GM18505 (cell line): ENCODE data around the gene RTL9.
"Not testable (repeated sequence)": the region's sequence is repeated elsewhere in the genome, so short reads cannot be mapped to it uniquely, and the experiment has no call there.

Experiments used
- ATAC-seq: cut with Tn5 transposase; IDR thresholded peaks from one replicate; pipeline ENCODE4 v1.9.1; 2021; ENCODE audit not compliant: unreplicated experiment
- POLR2A ChIP-seq: IDR thresholded peaks from 4 replicates; pipeline ENCODE4 v1.6.1; 2011; ENCODE audit warnings: borderline replicate concordance; ENCODE audit not compliant: insufficient read depth, insufficient read length; ENCODE audit errors: extremely low read depth

Gene RTL9

DNA sequence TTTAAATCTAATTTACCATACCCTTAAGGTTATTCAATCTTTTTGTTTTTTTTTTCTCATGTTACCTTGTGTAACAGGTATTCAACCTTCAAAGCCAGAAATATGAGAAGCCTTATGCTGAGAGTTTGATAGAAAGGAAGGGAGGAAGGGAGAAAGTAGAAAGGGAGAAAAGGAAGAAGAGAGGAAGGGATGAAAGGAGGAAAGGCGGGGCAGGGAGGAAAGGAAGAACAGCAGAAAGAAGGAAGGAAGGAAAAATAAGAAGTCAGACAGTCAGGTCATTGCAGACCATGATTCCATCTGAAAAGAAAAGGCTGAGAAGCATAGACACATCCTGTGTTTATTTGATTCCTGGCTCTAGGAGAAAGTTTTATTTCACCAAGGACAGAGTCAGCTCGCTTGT is 30.9 kb downstream of the RTL9 start:
- TF ChIP-seq POLR2A: no peak
- ATAC-seq: no peak

DNA sequence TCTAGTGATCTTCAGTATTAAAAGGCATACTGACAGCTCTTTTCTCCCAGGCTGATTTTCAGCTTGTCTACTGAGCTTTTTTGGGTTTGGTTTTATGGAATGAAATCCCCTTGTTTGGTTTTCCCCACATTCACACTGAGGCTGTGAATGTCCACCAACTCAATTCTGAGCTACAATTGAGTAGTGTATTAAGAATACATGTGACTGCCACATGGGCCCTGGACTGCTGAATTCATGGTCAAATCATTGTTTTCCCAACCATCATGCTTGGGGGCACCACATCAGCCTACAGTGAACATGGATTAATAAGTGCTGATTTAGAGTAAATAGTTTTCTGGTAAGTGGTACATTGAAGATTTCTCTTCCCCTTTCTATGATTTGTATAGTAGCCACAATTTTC is 32.4 kb downstream of the RTL9 start:
- no peak for TF ChIP-seq POLR2A
- ATAC-seq: no peak

DNA sequence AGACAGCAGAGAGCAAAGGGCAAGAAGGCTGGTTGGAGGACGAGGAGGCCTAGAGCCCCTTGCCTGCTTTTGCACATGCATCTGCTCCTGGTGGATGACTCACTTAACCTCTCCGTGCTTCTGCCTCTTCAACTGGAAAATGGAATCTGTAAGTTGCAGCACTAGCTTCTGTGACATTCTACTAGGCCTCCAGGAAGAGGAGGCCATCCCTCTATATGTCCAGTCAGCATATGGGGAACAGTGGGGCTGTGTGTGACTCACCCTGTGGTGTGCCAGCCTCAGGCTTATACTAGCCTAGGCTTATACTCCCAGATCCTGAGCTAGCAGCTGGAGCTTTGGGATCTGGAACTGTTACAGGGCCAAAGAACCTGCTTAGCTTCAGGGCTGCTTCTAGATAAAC is 36.0 kb downstream of the RTL9 start:
- ATAC-seq: no peak
- no peak for TF ChIP-seq POLR2A

DNA sequence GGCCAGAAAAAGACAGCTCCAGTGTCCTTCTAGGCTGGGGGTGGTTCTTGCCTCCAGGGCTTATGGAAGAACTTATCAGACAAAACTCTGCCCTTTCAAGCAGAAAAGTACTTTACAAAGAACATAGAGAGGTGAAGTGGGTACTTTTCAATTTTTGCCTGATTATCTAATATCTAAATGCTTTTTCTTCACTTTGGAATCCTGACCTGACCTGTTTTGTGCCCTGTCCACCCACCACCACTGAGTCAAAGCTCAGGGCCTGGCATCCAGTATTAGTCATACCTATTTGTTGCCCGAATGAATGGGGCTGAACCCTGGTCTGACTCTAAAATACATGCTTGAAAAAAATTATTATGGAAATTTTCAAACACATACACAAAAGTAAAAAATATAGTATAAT is 37.2 kb downstream of the RTL9 start:
- no peak for ATAC-seq
- no peak for TF ChIP-seq POLR2A

DNA sequence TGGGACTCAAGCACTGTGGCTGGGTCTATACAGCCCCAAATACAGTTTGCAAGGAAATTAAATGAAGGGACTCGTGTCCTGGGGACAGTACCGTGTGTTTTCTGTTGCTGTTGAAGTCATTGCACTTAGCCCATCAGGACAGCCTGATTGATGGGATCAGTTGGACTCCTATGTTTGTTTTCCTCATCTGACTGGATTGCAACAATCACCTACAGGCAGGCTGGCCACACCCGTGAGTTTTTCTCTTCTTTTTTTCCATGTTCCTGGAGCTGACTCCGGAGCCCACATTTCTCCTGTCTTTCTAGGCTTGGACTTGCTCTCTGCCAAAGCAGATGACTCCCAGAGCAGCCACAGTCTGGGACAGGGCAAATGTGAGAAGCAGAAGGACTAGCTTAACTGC is 38.1 kb downstream of the RTL9 start:
- no peak for TF ChIP-seq POLR2A

DNA sequence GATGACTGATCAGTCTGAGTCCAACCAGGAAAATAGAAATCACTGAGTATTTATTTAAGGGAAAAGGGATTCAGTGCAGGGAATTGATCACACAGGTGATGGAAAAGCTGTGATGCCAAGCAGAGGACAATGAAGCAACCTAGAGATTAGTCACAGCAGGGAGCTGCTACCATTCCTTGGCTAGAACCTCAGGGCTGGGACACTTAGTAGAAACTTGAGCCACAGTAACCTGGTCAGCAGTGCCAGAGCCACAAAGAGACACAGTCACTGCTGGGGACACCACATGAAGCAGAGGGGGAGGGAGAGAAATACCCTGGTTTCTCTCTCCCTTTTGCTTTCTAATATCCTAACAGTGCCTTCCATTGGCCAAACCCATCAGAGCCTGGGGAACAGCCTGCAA is 38.7 kb downstream of the RTL9 start:
- no peak for ATAC-seq
- TF ChIP-seq POLR2A: no peak

More for the DNA sequence above, 38.1 kb downstream of the RTL9 start:
- no peak for ATAC-seq

DNA sequence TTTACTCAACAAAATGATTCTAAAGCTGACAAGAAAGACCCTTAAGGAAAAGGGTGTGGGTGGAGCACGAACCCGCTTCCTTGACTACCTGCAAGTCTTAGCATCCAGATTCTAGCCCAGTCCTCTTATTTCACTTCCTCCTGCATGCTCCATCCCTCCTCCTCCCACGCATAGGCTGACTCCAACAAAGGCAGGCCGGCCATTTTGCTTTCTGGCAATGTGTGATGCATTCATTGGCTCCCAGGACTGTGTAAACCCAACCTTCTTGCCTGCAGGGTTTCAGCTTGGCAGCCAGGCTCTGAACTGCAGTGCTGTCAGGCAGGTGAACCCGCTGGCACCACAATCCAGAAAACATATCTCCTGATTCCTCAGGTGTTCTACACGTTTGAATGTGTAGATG is 39.3 kb downstream of the RTL9 start:
- no peak for ATAC-seq
- TF ChIP-seq POLR2A: no peak

DNA sequence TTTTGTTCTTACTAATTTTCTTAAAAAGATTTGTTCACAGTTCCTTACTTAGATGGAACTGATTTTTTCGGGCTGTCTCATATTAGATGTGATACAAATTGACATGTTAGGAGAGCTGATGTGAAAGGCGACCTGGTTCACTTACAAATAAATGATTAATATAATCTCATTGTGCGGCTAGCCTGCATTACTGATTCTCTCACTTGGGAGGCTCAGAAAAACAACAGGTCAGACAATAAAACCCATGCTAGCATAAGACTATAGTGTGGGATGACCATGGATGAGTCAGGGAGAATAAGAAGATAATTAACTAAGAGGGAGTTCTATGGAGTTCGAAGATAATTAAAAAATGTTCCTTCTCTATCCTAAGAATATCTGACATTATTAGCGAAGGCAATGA is 40.8 kb downstream of the RTL9 start:
- no peak for TF ChIP-seq POLR2A
- ATAC-seq: no peak

DNA sequence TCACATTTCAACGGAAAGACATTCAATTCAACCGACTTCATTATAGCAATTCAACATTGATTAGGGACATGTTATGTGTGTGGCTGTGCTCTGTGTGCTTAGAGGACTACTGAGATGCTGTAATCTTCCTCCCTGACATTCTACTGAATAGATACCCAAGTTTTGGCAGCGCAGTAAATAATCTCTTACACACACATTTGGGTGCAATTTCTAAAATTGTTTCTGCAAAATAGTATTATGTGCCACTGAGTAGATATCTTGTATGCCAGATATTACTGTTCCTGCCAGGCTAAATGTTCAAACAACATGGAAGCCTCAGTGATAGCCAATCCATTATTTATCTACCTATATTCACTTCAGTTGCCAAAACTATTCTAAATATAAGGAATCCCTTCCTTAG is 41.3 kb downstream of the RTL9 start:
- TF ChIP-seq POLR2A: no peak
- no peak for ATAC-seq

DNA sequence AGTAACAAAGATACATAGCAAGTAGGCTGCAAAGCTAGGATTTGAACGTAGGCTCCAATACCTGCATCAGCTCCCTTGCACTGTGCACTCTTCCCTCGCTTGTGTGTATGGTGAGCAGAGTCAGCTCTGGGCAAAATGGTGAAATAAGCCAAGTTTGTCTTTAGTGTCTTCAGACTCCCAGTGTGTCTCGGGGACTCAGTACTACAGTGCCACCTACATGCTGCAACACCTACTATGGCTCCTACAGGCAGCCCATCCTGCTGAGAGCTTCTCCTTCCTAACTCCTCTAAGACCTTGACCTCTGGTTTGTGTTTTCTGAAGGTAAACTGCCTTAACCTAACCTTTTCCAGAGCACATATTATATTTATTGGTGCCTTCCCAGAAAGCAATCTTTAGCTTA is 42.5 kb downstream of the RTL9 start:
- no peak for TF ChIP-seq POLR2A
- ATAC-seq: peak; percentile 64

DNA sequence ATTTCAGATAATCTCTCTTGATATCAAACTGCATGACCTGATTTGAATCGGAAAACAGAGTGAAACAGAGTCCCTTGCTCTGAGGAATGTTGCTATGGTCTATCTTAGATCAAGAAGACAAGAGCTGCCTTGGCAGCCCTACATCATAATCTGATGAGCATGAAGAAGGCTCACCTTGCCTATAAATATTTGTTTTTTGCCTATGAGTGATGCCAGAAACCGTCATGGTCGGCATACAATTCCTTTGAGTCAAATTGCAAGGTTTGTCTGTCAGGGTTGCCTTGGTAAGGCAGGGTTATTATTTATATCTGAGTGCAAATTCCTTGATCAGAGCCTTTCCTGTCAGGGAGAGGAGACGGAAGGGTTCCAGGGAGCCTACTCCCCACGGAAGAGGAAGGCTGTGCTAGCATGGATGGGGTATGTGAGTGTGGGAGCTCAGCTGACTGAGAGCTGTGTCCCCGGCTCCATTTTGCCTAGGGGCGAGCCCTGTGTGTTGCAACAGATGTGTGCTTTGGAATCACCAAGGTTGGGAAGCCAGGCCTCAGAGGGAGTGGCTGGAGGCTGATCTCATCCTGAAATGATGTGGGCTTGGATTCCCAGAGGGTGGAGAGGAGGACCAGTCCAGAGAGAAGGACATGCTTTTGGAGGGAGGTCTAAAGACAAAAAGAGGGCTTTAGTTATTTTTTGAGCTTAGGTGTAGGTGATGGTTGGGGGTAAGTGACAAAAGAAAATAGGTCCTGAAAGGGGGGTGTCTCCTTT is 43.6 kb downstream of the RTL9 start:
- no peak for TF ChIP-seq POLR2A
- ATAC-seq: no peak

DNA sequence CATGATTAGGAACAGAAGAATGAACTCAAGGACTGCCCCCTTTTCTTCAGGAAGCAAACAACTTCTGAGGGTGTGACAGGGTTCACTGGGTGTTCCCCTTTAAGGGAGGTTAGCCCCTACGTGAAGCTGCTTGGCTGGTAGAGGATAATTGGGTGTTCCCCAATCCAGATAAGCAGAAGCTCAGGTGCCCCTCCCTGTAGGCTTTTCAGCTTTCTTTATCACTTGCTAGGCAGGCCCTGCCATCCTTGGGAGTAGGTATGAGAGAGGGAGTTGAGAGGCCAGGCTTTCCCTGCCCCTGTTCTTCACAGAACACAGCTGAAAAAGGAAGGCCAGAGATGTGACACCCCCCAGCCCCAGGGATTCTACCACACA is 44.2 kb downstream of the RTL9 start:
- ATAC-seq: no peak
- TF ChIP-seq POLR2A: no peak

DNA sequence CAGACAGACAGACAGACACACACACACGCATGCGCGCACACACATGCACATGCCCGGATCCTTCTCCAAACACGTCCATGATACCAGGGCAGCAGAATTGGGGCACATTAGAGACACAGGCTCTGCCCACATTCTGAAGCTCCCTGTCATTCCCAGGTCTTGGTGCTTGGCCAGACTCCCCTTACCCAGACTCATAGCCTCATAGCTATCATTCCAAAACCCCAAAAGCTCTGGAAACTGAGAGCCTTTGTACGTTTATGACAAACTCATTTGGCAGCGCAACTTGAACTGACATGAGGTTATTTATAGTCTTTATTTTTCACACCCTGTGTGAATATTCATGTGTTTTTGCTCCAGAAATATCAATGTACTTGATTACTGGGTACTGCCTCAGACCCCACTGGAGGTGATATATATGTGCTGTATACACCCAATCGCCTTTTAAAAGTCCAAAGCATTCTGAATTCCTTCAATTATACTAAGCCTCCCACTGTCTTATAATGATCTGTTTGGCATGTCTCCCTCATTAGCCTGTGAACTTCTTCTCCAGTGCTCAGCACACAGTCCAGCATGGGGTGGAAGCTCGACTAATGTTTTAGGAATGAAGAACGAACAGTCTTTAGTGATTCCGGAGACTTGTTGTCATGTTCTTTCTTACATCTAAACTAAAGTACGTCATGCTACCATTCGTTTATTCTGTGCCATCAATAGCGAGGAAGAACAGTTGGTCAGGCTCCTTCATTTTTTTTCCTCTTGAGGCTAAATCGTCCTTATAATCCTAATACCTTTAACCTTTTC is 45.0 kb downstream of the RTL9 start:
- no peak for TF ChIP-seq POLR2A
- ATAC-seq: no peak

DNA sequence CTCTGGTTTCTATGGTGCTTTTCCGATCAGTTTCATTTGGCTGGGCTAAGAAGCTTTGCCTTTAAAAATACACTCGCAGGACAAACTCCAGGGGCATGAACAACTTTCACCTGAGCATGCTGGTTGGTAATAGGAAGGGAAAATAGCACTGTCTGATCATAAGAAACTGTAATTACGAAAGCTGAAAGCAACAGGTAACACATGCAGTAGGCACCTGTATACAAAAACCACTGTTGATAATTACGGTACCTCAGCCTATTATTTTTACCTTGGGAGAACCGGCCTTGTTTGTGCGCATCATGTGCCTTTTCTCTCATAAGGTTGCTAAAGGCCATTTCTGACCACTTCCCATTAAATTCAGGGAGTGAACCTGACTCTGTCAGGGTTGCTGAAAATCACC is 45.7 kb downstream of the RTL9 start:
- no peak for ATAC-seq

DNA sequence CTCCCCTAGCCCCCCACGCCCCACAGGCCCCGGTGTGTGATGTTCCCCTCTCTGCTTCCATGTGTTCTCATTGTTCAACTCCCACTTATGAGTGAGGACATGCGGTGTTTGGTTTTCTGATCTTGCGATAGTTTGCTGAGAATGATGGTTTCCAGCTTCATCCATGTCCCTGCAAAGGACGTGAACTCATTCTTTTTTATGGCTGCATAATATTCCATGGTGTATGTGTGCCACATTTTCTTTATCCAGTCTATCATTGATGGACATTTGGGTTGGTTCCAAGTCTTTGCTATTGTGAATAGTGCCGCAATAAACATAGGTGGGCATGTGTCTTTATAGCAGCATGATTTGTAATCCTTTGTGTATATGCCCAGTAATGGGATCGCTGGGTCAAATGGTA is 47.6 kb downstream of the RTL9 start:
- ATAC-seq: not testable (repeated sequence)

More for the DNA sequence above, 45.7 kb downstream of the RTL9 start:
- no peak for TF ChIP-seq POLR2A
